Measurements from ENCODE around the gene ST14.

Gene ST14

GRCh38 chr11:130136107-130136506 lies 23.5 kb upstream of the ST14 start:
- DNase-seq (ENCODE audit: low read depth, low spot score) = no peak

GRCh38 chr11:130137999-130138398 lies 21.6 kb upstream of the ST14 start:
- DNase-seq (ENCODE audit: low read depth, low spot score) = no peak

- DNase-seq (ENCODE audit: low read depth, low spot score) = no peak
Observed at GRCh38 chr11:130139401-130139800, 20.2 kb upstream of the ST14 start.

GRCh38 chr11:130141561-130142341 lies 17.8 kb upstream of the ST14 start:
- DNase-seq (ENCODE audit: low read depth, low spot score) = no peak

- no peak for DNase-seq (ENCODE audit: low read depth, low spot score)
Observed at GRCh38 chr11:130144141-130144540, 15.4 kb upstream of the ST14 start.

GRCh38 chr11:130144861-130145281 lies 14.7 kb upstream of the ST14 start:
- no peak for DNase-seq (ENCODE audit: low read depth, low spot score)

GRCh38 chr11:130145311-130145812 lies 14.2 kb upstream of the ST14 start:
- DNase-seq (ENCODE audit: low read depth, low spot score) = no peak

- no peak for DNase-seq (ENCODE audit: low read depth, low spot score)
Observed at GRCh38 chr11:130145975-130146776, 13.4 kb upstream of the ST14 start.

GRCh38 chr11:130146796-130147195 lies 12.8 kb upstream of the ST14 start:
- DNase-seq (ENCODE audit: low read depth, low spot score) = no peak

GRCh38 chr11:130148796-130149326 lies 10.7 kb upstream of the ST14 start:
- no peak for DNase-seq (ENCODE audit: low read depth, low spot score)

GRCh38 chr11:130150790-130151189 lies 8.8 kb upstream of the ST14 start:
- no peak for DNase-seq (ENCODE audit: low read depth, low spot score)

GRCh38 chr11:130151196-130151595 lies 8.4 kb upstream of the ST14 start:
- no peak for DNase-seq (ENCODE audit: low read depth, low spot score)

- no peak for DNase-seq (ENCODE audit: low read depth, low spot score)
Observed at GRCh38 chr11:130156108-130157022, 3.2 kb upstream of the ST14 start.

GRCh38 chr11:130157101-130157500 lies 2.5 kb upstream of the ST14 start:
- DNase-seq (ENCODE audit: low read depth, low spot score) = no peak

GRCh38 chr11:130157840-130158239 lies 1.7 kb upstream of the ST14 start:
- DNase-seq (ENCODE audit: low read depth, low spot score) = no peak

GRCh38 chr11:130159139-130159538 lies 443 bp upstream of the ST14 start:
- DNase-seq (ENCODE audit: low read depth, low spot score) = no peak

- no peak for DNase-seq (ENCODE audit: low read depth, low spot score)
Observed at GRCh38 chr11:130160498-130161155, 1.0 kb downstream of the ST14 start.

- DNase-seq (ENCODE audit: low read depth, low spot score) = no peak
Observed at GRCh38 chr11:130161441-130162145, 2.0 kb downstream of the ST14 start.

- DNase-seq (ENCODE audit: low read depth, low spot score) = no peak
Observed at GRCh38 chr11:130162733-130163132, 3.2 kb downstream of the ST14 start.
